WTC11 (cell line): ENCODE results near the gene TXNL4A. TPM values are rescaled to one million over a fixed set of nuclear protein-coding genes. Genes with fewer than 3 reads are reported as not detected.
A peak's percentile ranks its signal among the peaks of the same experiment; 100 is the strongest.

ENCODE experiments used
- ATAC-seq: fragments of 200-7000 bp; cut with Tn5 transposase; 2 replicates; pipeline ENCODE4 v1.10.0; 2021; ENCODE audit warnings: mild to moderate bottlenecking, moderate library complexity
- CTCF ChIA-PET: fragments of 300-600 bp; sonication (Branson Sonifier 250); formaldehyde crosslinking; loops from one replicate; lab custom pipeline; 2021; ENCODE audit warnings: antibody characterized with exemption; lab: Charles Lee
- POLR2A ChIA-PET: fragments of 350-600 bp; sonication (Branson Sonifier 250); formaldehyde crosslinking; loops from one replicate; lab custom pipeline; 2021; ENCODE audit warnings: antibody characterized with exemption; lab: Charles Lee
- DNase-seq: peaks from one replicate; pipeline ENCODE4 v3.0.0; 2021; ENCODE audit warnings: low spot score
- H3K27ac Mint-ChIP-seq: 2 replicates; pipeline ENCODE4 v1.8.0; 2021; ENCODE audit warnings: mixed read lengths
- H3K27me3 Mint-ChIP-seq: 2 replicates; pipeline ENCODE4 v1.8.0; 2021; ENCODE audit warnings: low read depth, mild to moderate bottlenecking, moderate library complexity, mixed read lengths
- H3K36me3 Mint-ChIP-seq: 2 replicates; pipeline ENCODE4 v1.8.0; 2021; ENCODE audit warnings: mixed read lengths
- H3K4me1 Mint-ChIP-seq: 2 replicates; pipeline ENCODE4 v1.8.0; 2022; ENCODE audit warnings: mixed read lengths
- H3K4me3 Mint-ChIP-seq: 2 replicates; pipeline ENCODE4 v1.8.0; 2021; ENCODE audit warnings: mild to moderate bottlenecking, moderate library complexity, mixed read lengths
- H3K9me3 Mint-ChIP-seq: 2 replicates; pipeline ENCODE4 v1.8.0; 2021; ENCODE audit warnings: mixed read lengths
- AR ChIP-seq: fragments of 250-450 bp; sonication (Bioruptor Pico); IDR thresholded peaks from 2 replicates; pipeline ENCODE4 v1.9.0; 2021; ENCODE audit warnings: mild to moderate bottlenecking
- ATF1 ChIP-seq: sonication (generic); formaldehyde crosslinking; IDR thresholded peaks from 2 replicates; pipeline ENCODE4 v1.8.1; 2023; ENCODE audit warnings: mild to moderate bottlenecking, moderate library complexity, missing genetic modification reagents
- ATF3 ChIP-seq: sonication (generic); formaldehyde crosslinking; conservative IDR thresholded peaks from 2 replicates; pipeline ENCODE4 v1.8.1; 2022; ENCODE audit warnings: mild to moderate bottlenecking, missing genetic modification reagents
- CDX4 ChIP-seq: fragments of 250-450 bp; sonication (Bioruptor Pico); IDR thresholded peaks from 2 replicates; pipeline ENCODE4 v1.9.0; 2021; ENCODE audit warnings: moderate library complexity, mild to moderate bottlenecking, inconsistent platforms, borderline replicate concordance
- E2F4 ChIP-seq: sonication (generic); formaldehyde crosslinking; IDR thresholded peaks from 2 replicates; pipeline ENCODE4 v1.8.1; 2022; ENCODE audit warnings: low read depth, mild to moderate bottlenecking, moderate library complexity, missing genetic modification reagents, borderline replicate concordance
- ESRRA ChIP-seq: sonication (generic); formaldehyde crosslinking; IDR thresholded peaks from 2 replicates; pipeline ENCODE4 v1.8.1; 2022; ENCODE audit warnings: mild to moderate bottlenecking, missing genetic modification reagents, borderline replicate concordance
- FOXP4 ChIP-seq: sonication (generic); formaldehyde crosslinking; IDR thresholded peaks from 2 replicates; pipeline ENCODE4 v1.8.0; 2022; ENCODE audit warnings: mild to moderate bottlenecking, missing genetic modification reagents
- GABPB1 ChIP-seq: sonication (generic); formaldehyde crosslinking; IDR thresholded peaks from 2 replicates; pipeline ENCODE4 v1.8.1; 2023; ENCODE audit warnings: mild to moderate bottlenecking, missing genetic modification reagents
- KAT7 ChIP-seq: sonication (generic); formaldehyde crosslinking; IDR thresholded peaks from 2 replicates; pipeline ENCODE4 v1.8.1; 2023; ENCODE audit warnings: missing genetic modification reagents, mild to moderate bottlenecking, borderline replicate concordance
- MLX ChIP-seq: sonication (generic); formaldehyde crosslinking; IDR thresholded peaks from 2 replicates; pipeline ENCODE4 v1.8.1; 2023; ENCODE audit warnings: mild to moderate bottlenecking, missing genetic modification reagents, moderate library complexity
- MYBL2 ChIP-seq: sonication (generic); formaldehyde crosslinking; IDR thresholded peaks from 2 replicates; pipeline ENCODE4 v1.8.1; 2023; ENCODE audit warnings: mild to moderate bottlenecking, moderate library complexity, missing genetic modification reagents
- NFATC4 ChIP-seq: fragments of 250-450 bp; sonication (Bioruptor Pico); IDR thresholded peaks from 2 replicates; pipeline ENCODE4 v1.9.0; 2021; ENCODE audit warnings: mild to moderate bottlenecking
- NFE2L1 ChIP-seq: sonication (generic); formaldehyde crosslinking; IDR thresholded peaks from 2 replicates; pipeline ENCODE4 v1.8.1; 2023; ENCODE audit warnings: missing genetic modification reagents
- PRRX2 ChIP-seq: fragments of 250-450 bp; sonication (Bioruptor Pico); IDR thresholded peaks from 2 replicates; pipeline ENCODE4 v1.8.0; 2021; ENCODE audit warnings: mild to moderate bottlenecking
- RELA ChIP-seq: sonication (generic); formaldehyde crosslinking; IDR thresholded peaks from 2 replicates; pipeline ENCODE4 v1.8.1; 2022; ENCODE audit warnings: missing genetic modification reagents, mild to moderate bottlenecking, borderline replicate concordance
- STAT6 ChIP-seq: sonication (generic); formaldehyde crosslinking; conservative IDR thresholded peaks from 2 replicates; pipeline ENCODE4 v1.8.1; 2023; ENCODE audit warnings: mild to moderate bottlenecking, low read depth, missing genetic modification reagents, moderate library complexity
- ZBTB21 ChIP-seq: sonication (generic); formaldehyde crosslinking; IDR thresholded peaks from 2 replicates; pipeline ENCODE4 v1.8.1; 2023; ENCODE audit warnings: mild to moderate bottlenecking, missing genetic modification reagents, borderline replicate concordance
- ZBTB43 ChIP-seq: sonication (generic); formaldehyde crosslinking; IDR thresholded peaks from 2 replicates; pipeline ENCODE4 v1.8.1; 2023; ENCODE audit warnings: mild to moderate bottlenecking, missing genetic modification reagents
- ZNF121 ChIP-seq: sonication (generic); formaldehyde crosslinking; IDR thresholded peaks from 2 replicates; pipeline ENCODE4 v1.8.0; 2023; ENCODE audit warnings: missing genetic modification reagents
- ZNF281 ChIP-seq: sonication (generic); formaldehyde crosslinking; IDR thresholded peaks from 2 replicates; pipeline ENCODE4 v1.8.0; 2023; ENCODE audit warnings: mild to moderate bottlenecking, missing genetic modification reagents
- ZNF416 ChIP-seq: fragments of 250-450 bp; sonication (Bioruptor Pico); IDR thresholded peaks from 2 replicates; pipeline ENCODE4 v1.9.0; 2021; ENCODE audit warnings: mild to moderate bottlenecking, inconsistent platforms
- total RNA-seq: library from RNA; stranded (reverse); gene quantifications from 3 replicates; pipeline ENCODE4 v1.2.3, GENCODE V29; 2021

TXNL4A gene
- total RNA-seq, 1 experiment from 2014 or later: 157 TPM

GRCh38 chr18:79988071-79988450 lies 302 bp downstream of the TXNL4A start:
- Mint-ChIP-seq H3K27me3 (no peaks in the 10 kb centered on the region), H3K4me1 (peaks cover 28% of the 10 kb centered on the region), H3K36me3 (peaks cover 20% of the 10 kb centered on the region), H3K9me3 (no peaks in the 10 kb centered on the region), H3K4me3 (peak overlapping the region; percentile 87), H3K27ac (no peak overlapping the region)
- ChIA-PET CTCF (interaction anchor here (2.5 kb wide), 1 partner anchor 54 kb away, joined by 5 read pairs; no protein-coding TSS in a partner anchor), POLR2A (interaction anchor here (1.4 kb wide), 1 partner anchor 20 kb away, joined by 5 read pairs; no protein-coding TSS in a partner anchor)
- ATAC-seq (peak; percentile 60), DNase-seq (peak; percentile 67)
- TF ChIP-seq NFE2L1 (CRISPR knock-in tag) (peak; percentile 60; the same call in 1 of the 2 replicates), ZBTB43 (CRISPR knock-in tag) (peak; percentile 67; the same call in 1 of the 2 replicates), MLX (CRISPR knock-in tag) (no peak), AR (CRISPR knock-in tag) (no peak), STAT6 (CRISPR knock-in tag) (peak; percentile 77; the same call in 1 of the 2 replicates), ATF1 (0 out of 2 replicates have a peak, but pooled peaks have one; percentile 75), ESRRA (CRISPR knock-in tag) (peak; percentile 68), ZBTB21 (CRISPR knock-in tag) (peak; percentile 44; the same call in 1 of the 2 replicates), RELA (peak; percentile 66; the same call in 1 of the 2 replicates), CDX4 (CRISPR knock-in tag) (no peak), ZNF281 (CRISPR knock-in tag) (no peak), MYBL2 (CRISPR knock-in tag) (peak; percentile 85), ZNF121 (CRISPR knock-in tag) (no peak), KAT7 (CRISPR knock-in tag) (peak; percentile 79; the same call in 1 of the 2 replicates), E2F4 (no peak), ATF3 (CRISPR knock-in tag) (0 out of 2 replicates have a peak, but pooled peaks have one; percentile 29), FOXP4 (peak; percentile 78), GABPB1 (CRISPR knock-in tag) (no peak; the same call in 1 of the 2 replicates), NFATC4 (no peak), PRRX2 (CRISPR knock-in tag) (no peak), ZNF416 (CRISPR knock-in tag) (0 out of 2 replicates have a peak, but pooled peaks have one; percentile 14)
